H9 (cell line): ENCODE measurements around the gene SLC25A27. TPM values are rescaled to one million over a fixed set of nuclear protein-coding genes. Genes with fewer than 3 reads are reported as not detected.

Experiments used
- DNase-seq: peaks from one replicate; pipeline ENCODE4 v3.0.0-alpha.2; 2017
- H2AFZ ChIP-seq: one replicate; pipeline ENCODE4 v1.6.1; 2013; ENCODE audit warnings: mild to moderate bottlenecking, low read length, control low read depth, moderate library complexity
- H2AK5ac ChIP-seq: 2 replicates; pipeline ENCODE4 v1.6.1; 2013; ENCODE audit warnings: low read length, control low read depth, mixed read lengths; ENCODE audit not compliant: insufficient read length
- H2BK120ac ChIP-seq: one replicate; pipeline ENCODE4 v1.6.1; 2013; ENCODE audit warnings: low read depth, mild to moderate bottlenecking, low read length, control low read depth, inconsistent platforms; ENCODE audit not compliant: poor library complexity, severe bottlenecking
- H2BK12ac ChIP-seq: 2 replicates; pipeline ENCODE4 v1.6.1; 2013; ENCODE audit warnings: low read length, control low read depth, mixed read lengths, low read depth; ENCODE audit not compliant: insufficient read length
- H2BK15ac ChIP-seq: 2 replicates; pipeline ENCODE4 v1.6.1; 2013; ENCODE audit warnings: low read depth, low read length, control low read depth
- H2BK20ac ChIP-seq: one replicate; pipeline ENCODE4 v1.6.1; 2013; ENCODE audit warnings: low read depth, mild to moderate bottlenecking, low read length, control low read depth, inconsistent platforms; ENCODE audit not compliant: poor library complexity, severe bottlenecking
- H2BK5ac ChIP-seq: 2 replicates; pipeline ENCODE4 v1.6.1; 2013; ENCODE audit warnings: low read length, control low read depth, mixed read lengths; ENCODE audit not compliant: insufficient read length
- H3K14ac ChIP-seq: 2 replicates; pipeline ENCODE4 v1.6.1; 2013; ENCODE audit warnings: low read length, control low read depth; ENCODE audit not compliant: insufficient read depth
- H3K18ac ChIP-seq: 2 replicates; pipeline ENCODE4 v1.6.1; 2013; ENCODE audit warnings: low read depth, mild to moderate bottlenecking, mixed read lengths, low read length, control low read depth; ENCODE audit not compliant: insufficient read length
- H3K23ac ChIP-seq: 2 replicates; pipeline ENCODE4 v1.6.1; 2013; ENCODE audit warnings: low read length, control low read depth, mixed read lengths, low read depth; ENCODE audit not compliant: insufficient read length
- H3K23me2 ChIP-seq: 2 replicates; pipeline ENCODE4 v1.6.1; 2013; ENCODE audit warnings: low read depth, mild to moderate bottlenecking, mixed read lengths, low read length, control low read depth; ENCODE audit not compliant: insufficient read length, poor library complexity, severe bottlenecking
- H3K27ac ChIP-seq: 2 replicates; pipeline ENCODE4 v1.5.1; 2013; ENCODE audit warnings: low read length, control low read depth, mixed read lengths, low read depth; ENCODE audit not compliant: insufficient read length
- H3K27me3 ChIP-seq: 2 replicates; pipeline ENCODE4 v1.6.1; 2013; ENCODE audit warnings: low read length, control low read depth, inconsistent platforms; ENCODE audit not compliant: insufficient read depth
- H3K4ac ChIP-seq: 2 replicates; pipeline ENCODE4 v1.6.1; 2013; ENCODE audit warnings: low read depth, mild to moderate bottlenecking, control low read depth, inconsistent platforms, low read length, moderate library complexity
- H3K4me1 ChIP-seq: 2 replicates; pipeline ENCODE4 v1.6.1; 2013; ENCODE audit warnings: low read length, control low read depth, inconsistent platforms; ENCODE audit not compliant: insufficient read depth
- H3K4me2 ChIP-seq: 2 replicates; pipeline ENCODE4 v1.6.1; 2013; ENCODE audit warnings: low read length, control low read depth, mixed read lengths; ENCODE audit not compliant: insufficient read length, insufficient read depth
- H3K56ac ChIP-seq: 2 replicates; pipeline ENCODE4 v1.6.1; 2013; ENCODE audit warnings: low read depth, mild to moderate bottlenecking, mixed read lengths, low read length, control low read depth; ENCODE audit not compliant: insufficient read length
- H3K79me1 ChIP-seq: 2 replicates; pipeline ENCODE4 v1.6.1; 2013; ENCODE audit warnings: low read depth, mild to moderate bottlenecking, moderate library complexity, low read length, control low read depth, inconsistent platforms; ENCODE audit not compliant: insufficient read depth, poor library complexity, severe bottlenecking
- H3K79me2 ChIP-seq: 2 replicates; pipeline ENCODE4 v1.6.1; 2013; ENCODE audit warnings: low read length, control low read depth, inconsistent platforms; ENCODE audit not compliant: insufficient read depth
- H3K9ac ChIP-seq: 2 replicates; pipeline ENCODE4 v1.6.1; 2013; ENCODE audit warnings: low read length, control low read depth, mixed read lengths; ENCODE audit not compliant: insufficient read length; ENCODE audit errors: extremely low read depth
- H3K9me3 ChIP-seq: one replicate; pipeline ENCODE4 v1.6.1; 2013; ENCODE audit warnings: low read depth, low read length, inconsistent platforms; ENCODE audit not compliant: control insufficient read depth
- H3T11ph ChIP-seq: one replicate; pipeline ENCODE4 v1.6.1; 2013; ENCODE audit warnings: mild to moderate bottlenecking, low read length, control low read depth, inconsistent platforms
- H4K20me1 ChIP-seq: one replicate; pipeline ENCODE4 v1.6.1; 2013; ENCODE audit not compliant: control insufficient read depth, insufficient read length, insufficient read depth
- H4K5ac ChIP-seq: 2 replicates; pipeline ENCODE4 v1.6.1; 2013; ENCODE audit warnings: low read depth, mild to moderate bottlenecking, mixed read lengths, low read length, control low read depth; ENCODE audit not compliant: insufficient read length
- H4K8ac ChIP-seq: replicated peaks from 2 replicates; pipeline ENCODE4 v1.6.1; 2013; ENCODE audit warnings: low read length, control low read depth, mixed read lengths, low read depth; ENCODE audit not compliant: insufficient read length
- H4K91ac ChIP-seq: 2 replicates; pipeline ENCODE4 v1.6.1; 2013; ENCODE audit warnings: low read depth, mild to moderate bottlenecking, moderate library complexity, mixed read lengths, low read length, control low read depth; ENCODE audit not compliant: insufficient read length
- H3K27ac Mint-ChIP-seq, 3 experiments: 2 replicates in 2 of 3; 3 replicates in 1 of 3; pipeline ENCODE4 v1.8.0; 2020 to 2021; ENCODE audit warnings: mixed read lengths in 3 of 3, mild to moderate bottlenecking in 1 of 3, moderate library complexity in 1 of 3
- H3K27me3 Mint-ChIP-seq: 2 replicates; pipeline ENCODE4 v1.8.0; 2021; ENCODE audit warnings: low read depth, mild to moderate bottlenecking, moderate library complexity, mixed read lengths
- H3K36me3 Mint-ChIP-seq, 3 experiments: 2 replicates in 2 of 3; 3 replicates in 1 of 3; pipeline ENCODE4 v1.8.0; 2020 to 2021; ENCODE audit warnings: low read depth in 3 of 3, mixed read lengths in 3 of 3; ENCODE audit not compliant: insufficient read depth in 1 of 3
- H3K4me1 Mint-ChIP-seq, 2 experiments: 2 replicates each; pipeline ENCODE4 v1.8.0; 2020; ENCODE audit warnings: mixed read lengths in 2 of 2
- H3K4me3 Mint-ChIP-seq, 2 experiments: 2 replicates in 1 of 2; 3 replicates in 1 of 2; pipeline ENCODE4 v1.8.0; 2020 to 2021; ENCODE audit warnings: mild to moderate bottlenecking in 2 of 2, mixed read lengths in 2 of 2, moderate library complexity in 1 of 2
- H3K9me3 Mint-ChIP-seq, 2 experiments: 2 replicates in 1 of 2; 3 replicates in 1 of 2; pipeline ENCODE4 v1.8.0; 2020; ENCODE audit warnings: mild to moderate bottlenecking in 2 of 2, mixed read lengths in 2 of 2, moderate library complexity in 1 of 2
- CTCF ChIP-seq: fragments of 200-600 bp; sonication (generic); conservative IDR thresholded peaks from 3 replicates; pipeline ENCODE4 v1.8.0; 2021; ENCODE audit warnings: antibody characterized with exemption, mild to moderate bottlenecking
- WGBS: extraction: QIAGEN DNeasy Blood & Tissue Kit; methylation state at CpG from one replicate; pipeline ENCODE4 v1.1.7; 2013; ENCODE audit warnings: missing lambda C conversion rate, low lambda C conversion rate, mixed read lengths; ENCODE audit not compliant: insufficient read length; ENCODE audit errors: extremely low coverage; 5-methylcytosine and 5-hydroxymethylcytosine counted together
- total RNA-seq: library from RNA; stranded (reverse); gene quantifications from 2 replicates; pipeline ENCODE4 v1.2.1, GENCODE V29; 2021

The SLC25A27 gene
- total RNA-seq, 1 experiment from 2014 or later: 5.1 TPM

GRCh38 chr6:46655803-46656202 is 3.0 kb downstream of the SLC25A27 start:
- no peaks in the 10 kb centered on the region for H3K4me1 ChIP-seq
- H2BK120ac ChIP-seq: no peak overlapping the region
- Mint-ChIP-seq H3K27me3 (peaks cover 20% of the 10 kb centered on the region), H3K4me3 (peak overlapping the region in 1 of 2 experiments; percentile 45; a peak in 1 of 5 replicates), H3K27ac (0 out of 7 replicates have a peak overlapping the region, but pooled peaks of 1 of the 3 experiments have one; percentile 6), H3K9me3 (no peaks in the 10 kb centered on the region), H3K4me1 (peaks cover 12 to 18% of the 10 kb centered on the region in 2 experiments), H3K36me3 (no peaks in the 10 kb centered on the region; a peak in 1 of 7 replicates)
- no peak overlapping the region for H2BK15ac ChIP-seq
- no peak overlapping the region for H3K23ac ChIP-seq
- no peak overlapping the region for H2AFZ ChIP-seq
- H3T11ph ChIP-seq: no peak overlapping the region
- no peaks in the 10 kb centered on the region for H3K23me2 ChIP-seq
- no peaks in the 10 kb centered on the region for H3K9me3 ChIP-seq
- H3K4ac ChIP-seq: no peak overlapping the region
- no peak overlapping the region for H4K8ac ChIP-seq
- H3K27me3 ChIP-seq: no peaks in the 10 kb centered on the region; the same call in 1 of the 2 replicates
- H3K4me2 ChIP-seq: no peak overlapping the region
- no peak overlapping the region for H3K9ac ChIP-seq
- H2BK5ac ChIP-seq: no peak overlapping the region
- no peaks in the 10 kb centered on the region for H3K79me1 ChIP-seq
- no CpG with 5 or more reads among the region's 6 CpGs for WGBS
- no peaks in the 10 kb centered on the region for H3K79me2 ChIP-seq
- H4K91ac ChIP-seq: no peak overlapping the region
- H4K5ac ChIP-seq: no peak overlapping the region
- H2BK12ac ChIP-seq: no peak overlapping the region
- TF ChIP-seq CTCF: peak; percentile 83
- H3K56ac ChIP-seq: no peak overlapping the region
- peak; percentile 81 for DNase-seq
- no peak overlapping the region for H3K18ac ChIP-seq
- H3K14ac ChIP-seq: no peak overlapping the region
- H4K20me1 ChIP-seq: no peaks in the 10 kb centered on the region
- H3K27ac ChIP-seq: no peak overlapping the region
- H2AK5ac ChIP-seq: no peak overlapping the region
- no peak overlapping the region for H2BK20ac ChIP-seq
